NCI-H2196 treated with DMSO at 0.1 percent for 48 hours (cell line): ENCODE results near the gene CIZ1.
A peak's percentile ranks its signal among the peaks of the same experiment; 100 is the strongest.
"Not testable (repeated sequence)": the region's sequence is repeated elsewhere in the genome, so short reads cannot be mapped to it uniquely, and the experiment has no call there.

Source experiments
- DNase-seq: peaks from one replicate; lab custom pipeline; 2025; ENCODE audit not compliant: unreplicated experiment; lab: John Stamatoyannopoulos, UW

Gene CIZ1

DNA sequence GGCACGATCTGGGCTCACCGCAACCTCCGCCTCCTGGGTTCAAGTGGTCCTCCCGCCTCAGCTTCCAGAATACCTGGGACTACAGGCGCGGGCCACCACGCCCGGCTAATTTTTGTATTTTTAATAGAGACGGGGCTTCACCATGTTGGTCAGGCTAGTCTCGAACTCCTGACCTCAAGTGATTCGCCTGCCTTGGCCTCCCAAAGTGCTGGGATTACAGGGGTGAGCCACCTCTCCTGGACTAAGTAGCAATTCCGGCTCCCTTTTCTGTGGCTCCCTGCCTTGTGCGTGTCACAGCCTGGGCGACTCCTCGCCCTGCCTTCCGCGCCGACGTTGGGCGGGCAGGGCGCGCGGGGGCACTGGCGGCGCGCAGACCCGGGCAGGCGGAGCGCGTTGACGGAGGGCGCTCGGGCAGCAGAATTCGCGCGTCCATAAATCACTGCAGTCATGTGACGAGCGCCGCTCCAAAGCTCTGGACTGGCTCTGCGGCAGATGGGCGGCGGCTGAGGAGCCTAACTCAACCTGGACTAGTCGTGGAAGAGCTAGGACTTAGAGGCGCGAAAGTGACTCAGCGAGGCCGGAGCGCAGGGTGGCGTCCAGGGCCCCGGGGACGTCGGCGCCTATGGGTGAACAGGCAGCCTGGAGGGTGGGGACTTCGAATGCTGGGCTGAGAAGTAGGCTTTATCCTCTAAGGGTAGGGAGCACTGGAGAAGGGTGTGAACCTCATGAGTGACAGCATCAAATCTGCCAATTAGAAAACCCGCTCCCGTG, 1.4 kb upstream of the CIZ1 start:
- peak; percentile 90 for DNase-seq

GRCh38 chr9:128190516-128191405, 611 bp downstream of the CIZ1 start:
- no peak for DNase-seq

- DNase-seq, result no peak
Measured at GRCh38 chr9:128190013-128190412, 1.4 kb downstream of the CIZ1 start.

DNA sequence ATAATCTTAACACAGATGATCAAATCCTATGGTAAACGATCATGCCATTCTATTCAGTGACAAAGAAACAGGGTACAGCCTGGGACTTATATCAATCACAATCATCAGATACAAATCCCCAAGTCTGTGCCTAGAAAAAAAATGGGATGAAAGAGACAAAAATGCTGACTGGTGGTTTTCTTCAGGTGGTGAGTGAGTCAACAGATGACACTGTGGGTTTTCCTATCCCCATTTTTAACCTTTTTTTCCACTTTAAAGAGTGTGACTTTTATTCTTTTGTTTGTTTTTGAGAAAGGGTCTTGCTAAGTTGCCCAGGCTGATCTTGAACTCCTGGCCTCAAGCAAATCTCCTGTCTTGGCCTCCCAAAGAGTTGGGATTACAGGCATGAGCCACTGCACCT, 3.2 kb downstream of the CIZ1 start:
- no peak for DNase-seq

GRCh38 chr9:128187361-128187760, 4.0 kb downstream of the CIZ1 start:
- DNase-seq, result no peak

DNA sequence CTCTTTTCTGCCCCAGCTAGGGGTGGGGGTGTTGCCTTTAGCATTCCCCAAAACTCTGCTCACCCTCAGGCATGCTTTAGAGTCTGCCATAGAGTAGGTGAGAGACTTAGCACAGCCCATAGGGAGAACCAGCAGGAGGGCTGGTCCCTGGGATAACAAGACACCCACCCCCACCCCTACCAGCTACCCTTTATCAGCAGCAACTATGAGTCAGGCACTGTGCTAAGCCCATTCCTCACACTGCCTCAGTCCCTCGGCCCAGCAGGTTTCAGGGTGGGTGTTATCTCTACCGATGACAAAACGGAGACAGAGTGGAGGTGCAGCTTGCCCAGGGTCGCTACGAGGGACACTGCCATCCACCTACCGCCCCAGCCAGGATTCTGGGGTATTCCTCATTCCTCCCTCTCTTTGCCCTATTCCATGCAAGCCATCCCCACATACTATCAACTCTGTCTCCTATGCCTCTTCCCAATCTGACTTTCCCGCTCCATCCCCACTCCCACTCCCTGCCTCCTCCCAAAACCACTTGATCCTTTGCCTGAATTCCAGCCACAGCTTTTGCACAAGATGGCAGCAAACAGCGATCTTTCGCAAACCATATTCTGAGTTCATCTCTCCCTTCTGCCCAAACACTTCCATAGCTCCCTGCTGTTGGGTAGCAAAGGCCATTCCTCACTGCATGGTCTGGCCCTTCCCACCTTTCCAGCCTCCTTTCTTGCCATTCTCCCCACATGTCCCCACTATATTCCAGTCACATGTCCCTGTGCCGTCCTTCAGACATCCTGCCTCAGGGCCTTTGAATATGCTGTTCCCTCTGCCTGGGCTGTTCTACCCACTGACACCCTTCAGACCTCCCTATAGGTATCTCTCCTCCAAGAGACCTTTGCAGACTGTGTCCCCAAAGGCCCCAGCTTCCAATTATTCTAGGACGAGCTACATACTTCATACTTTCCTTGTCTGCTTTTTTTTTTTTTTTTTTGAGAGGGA, 5.1 kb downstream of the CIZ1 start:
- no peak for DNase-seq

DNA sequence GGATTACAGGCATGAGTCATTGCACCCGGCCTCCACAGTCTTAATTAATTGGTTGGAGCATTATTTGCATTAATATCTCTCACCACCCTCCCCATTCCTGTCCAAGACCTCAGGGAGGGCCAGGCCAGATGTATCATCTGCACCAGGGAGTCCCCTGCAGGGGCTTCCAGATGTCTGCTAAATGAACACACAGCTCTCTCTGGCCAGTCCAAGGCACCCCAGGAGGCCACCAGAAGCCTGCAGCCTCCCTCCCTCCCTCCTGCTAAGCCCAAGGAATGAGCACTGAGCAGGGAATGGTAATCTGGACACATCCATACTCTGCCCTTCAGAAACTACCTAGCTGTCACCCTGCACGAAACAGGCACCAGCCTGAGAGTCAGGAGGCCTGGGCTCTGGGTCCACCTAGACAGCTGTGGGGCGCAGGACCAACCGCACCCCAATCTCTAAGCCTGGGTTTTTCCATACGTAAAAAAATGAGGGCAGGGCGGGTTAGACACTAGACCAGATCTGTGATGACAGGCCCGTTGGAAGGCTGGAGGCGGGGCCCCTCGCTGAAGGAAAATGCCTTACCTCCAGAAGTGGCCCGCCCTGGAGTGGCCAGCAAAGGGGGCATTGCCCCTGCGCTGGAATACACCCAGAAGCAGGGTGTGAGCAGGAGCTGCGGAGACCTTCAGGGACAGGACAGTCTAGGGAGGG, 8.3 kb downstream of the CIZ1 start:
- no peak for DNase-seq

GRCh38 chr9:128181480-128181879, 9.9 kb downstream of the CIZ1 start:
- not testable (repeated sequence) for DNase-seq

GRCh38 chr9:128180447-128180846, 10.9 kb downstream of the CIZ1 start:
- no peak for DNase-seq

- DNase-seq, result no peak
Measured at GRCh38 chr9:128180001-128180400, 11.4 kb downstream of the CIZ1 start.

- no peak for DNase-seq
Measured at GRCh38 chr9:128178806-128179431, 12.5 kb downstream of the CIZ1 start.

- DNase-seq, result no peak
Measured at GRCh38 chr9:128175726-128176125, 15.6 kb downstream of the CIZ1 start.

GRCh38 chr9:128175102-128175563, 16.2 kb downstream of the CIZ1 start:
- no peak for DNase-seq

DNA sequence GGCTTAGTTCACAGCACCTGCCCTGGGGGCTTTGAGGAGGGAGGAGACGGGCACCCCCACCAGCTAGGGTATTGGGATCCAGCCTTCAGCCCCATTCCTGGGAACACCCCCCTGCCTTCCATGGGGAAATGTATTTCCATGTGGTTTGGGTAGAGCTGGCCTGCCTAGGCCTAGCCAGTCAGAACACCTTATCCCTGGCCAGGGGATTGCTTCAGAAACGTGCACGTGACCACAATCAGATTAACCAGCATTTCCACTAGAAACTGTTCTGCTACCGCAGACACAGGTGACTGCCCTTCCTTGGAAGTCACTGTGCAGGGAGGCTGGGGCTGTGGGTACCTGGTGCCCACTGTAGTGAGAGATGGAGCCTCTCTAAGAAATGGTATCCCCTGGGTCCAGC, 17.3 kb downstream of the CIZ1 start:
- no peak for DNase-seq

DNA sequence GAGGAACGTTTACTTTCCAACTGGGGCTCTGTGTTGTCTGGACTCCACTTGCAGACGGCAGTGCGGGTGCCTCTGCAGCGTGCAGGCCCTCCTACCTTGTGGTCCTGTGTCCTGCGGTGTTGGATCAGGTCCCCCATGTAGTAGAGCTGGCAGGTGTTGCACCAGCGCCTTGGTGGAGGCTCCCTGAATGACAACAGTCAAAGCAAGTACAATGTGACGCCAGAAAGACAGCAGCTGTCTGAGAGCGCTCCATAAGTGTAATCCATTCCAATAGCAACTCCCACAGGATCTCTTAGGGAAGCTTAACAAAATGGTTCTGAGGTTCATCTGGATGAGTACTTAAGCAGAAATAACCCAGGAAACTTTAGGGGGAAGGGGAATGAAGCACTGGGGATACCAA, 21.4 kb downstream of the CIZ1 start:
- no peak for DNase-seq

GRCh38 chr9:128169492-128169891, 21.9 kb downstream of the CIZ1 start:
- DNase-seq, result no peak

GRCh38 chr9:128168731-128169308, 22.6 kb downstream of the CIZ1 start:
- DNase-seq, result no peak

GRCh38 chr9:128167209-128167608, 24.2 kb downstream of the CIZ1 start:
- DNase-seq, result no peak

- no peak for DNase-seq
Measured at GRCh38 chr9:128166169-128166568, 25.2 kb downstream of the CIZ1 start.
